Epithelial cell of prostate (primary cell): ENCODE data around the gene GPR137C.

ENCODE experiments used
- DNase-seq: peaks from one replicate; pipeline ENCODE4 v3.0.0-alpha.2; 2011; ENCODE audit warnings: low read depth, low spot score
- H3K27ac ChIP-seq: fragments of 450-650 bp; 2 replicates; pipeline ENCODE4 v1.5.1; 2017; ENCODE audit warnings: mild to moderate bottlenecking

Gene GPR137C

GRCh38 chr14:52660832-52661231 is 108.2 kb downstream of the GPR137C start:
- no peak overlapping the region for H3K27ac ChIP-seq
- DNase-seq, result no peak

GRCh38 chr14:52661314-52661713 is 108.7 kb downstream of the GPR137C start:
- DNase-seq, result no peak
- no peak overlapping the region for H3K27ac ChIP-seq

- no peak overlapping the region for H3K27ac ChIP-seq
- DNase-seq, result no peak
Measured at GRCh38 chr14:52663850-52664249, 111.2 kb downstream of the GPR137C start.

GRCh38 chr14:52678591-52678990 is 126.0 kb downstream of the GPR137C start:
- H3K27ac ChIP-seq, result no peak overlapping the region
- no peak for DNase-seq

- no peak for DNase-seq
- no peak overlapping the region for H3K27ac ChIP-seq
Measured at GRCh38 chr14:52683985-52684520, 131.4 kb downstream of the GPR137C start.

- DNase-seq, result no peak
- no peak overlapping the region for H3K27ac ChIP-seq
Measured at GRCh38 chr14:52686176-52686575, 133.5 kb downstream of the GPR137C start.
